Measurements from ENCODE around the gene HIBADH.
"Not testable (repeated sequence)": the region's sequence is repeated elsewhere in the genome, so short reads cannot be mapped to it uniquely, and the experiment has no call there.

HIBADH gene

DNA sequence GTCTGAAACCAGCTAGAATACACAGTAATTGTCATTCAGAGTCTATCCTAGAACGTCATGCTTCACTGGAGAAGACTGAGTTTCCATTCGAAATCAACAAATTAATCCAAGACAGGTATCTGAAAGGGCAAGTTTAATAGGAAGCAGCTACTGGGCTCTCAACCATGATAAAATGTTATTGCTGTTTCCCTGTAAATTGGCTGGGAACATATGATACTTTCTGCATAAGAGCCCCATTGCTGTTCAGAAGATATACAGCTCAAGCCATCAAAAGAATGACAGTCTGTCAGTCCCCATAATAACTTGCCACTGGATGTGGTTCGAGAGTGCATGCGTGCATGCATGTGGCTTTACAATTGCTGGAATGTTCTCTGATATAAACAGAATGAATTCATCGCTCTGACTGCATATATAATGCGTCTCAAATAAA lies 129.0 kb downstream of the HIBADH start:
- no peak for DNase-seq

DNA sequence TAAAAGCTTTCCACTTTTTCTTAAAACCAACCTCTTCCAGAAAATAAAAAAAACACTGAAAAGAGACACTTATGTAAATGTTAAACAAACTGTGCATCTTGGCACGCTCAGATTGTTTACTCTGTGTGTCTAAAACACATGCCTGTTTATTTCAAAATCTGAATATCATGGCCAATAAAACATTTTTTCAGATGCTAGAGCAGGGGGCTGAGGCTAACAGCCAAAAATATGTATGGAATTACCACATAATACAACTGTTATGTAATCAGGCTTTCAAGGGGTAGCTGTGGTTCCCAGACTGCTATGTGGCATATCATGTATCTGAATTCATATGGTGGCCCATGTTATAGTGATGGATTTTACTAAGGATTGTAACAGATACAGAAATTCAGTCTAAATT lies 130.4 kb downstream of the HIBADH start:
- DNase-seq, result no peak

DNA sequence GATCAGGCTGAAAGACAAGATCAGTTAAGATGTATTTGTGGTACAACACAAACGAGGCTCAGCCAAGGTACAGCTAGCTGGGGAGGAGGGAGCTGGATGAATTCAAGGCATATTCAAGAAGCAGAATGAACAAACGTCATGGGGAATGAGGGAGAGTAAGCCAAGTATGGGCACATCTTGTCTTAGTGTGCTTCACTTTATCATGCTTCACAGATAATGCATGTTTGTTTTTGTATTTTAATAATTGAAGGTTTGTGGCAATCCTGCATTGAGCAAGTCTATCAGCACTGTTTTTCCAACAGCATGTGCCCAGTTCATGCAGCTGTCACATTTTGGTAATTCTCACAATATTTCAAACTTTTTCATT lies 135.4 kb downstream of the HIBADH start:
- DNase-seq, result no peak

DNA sequence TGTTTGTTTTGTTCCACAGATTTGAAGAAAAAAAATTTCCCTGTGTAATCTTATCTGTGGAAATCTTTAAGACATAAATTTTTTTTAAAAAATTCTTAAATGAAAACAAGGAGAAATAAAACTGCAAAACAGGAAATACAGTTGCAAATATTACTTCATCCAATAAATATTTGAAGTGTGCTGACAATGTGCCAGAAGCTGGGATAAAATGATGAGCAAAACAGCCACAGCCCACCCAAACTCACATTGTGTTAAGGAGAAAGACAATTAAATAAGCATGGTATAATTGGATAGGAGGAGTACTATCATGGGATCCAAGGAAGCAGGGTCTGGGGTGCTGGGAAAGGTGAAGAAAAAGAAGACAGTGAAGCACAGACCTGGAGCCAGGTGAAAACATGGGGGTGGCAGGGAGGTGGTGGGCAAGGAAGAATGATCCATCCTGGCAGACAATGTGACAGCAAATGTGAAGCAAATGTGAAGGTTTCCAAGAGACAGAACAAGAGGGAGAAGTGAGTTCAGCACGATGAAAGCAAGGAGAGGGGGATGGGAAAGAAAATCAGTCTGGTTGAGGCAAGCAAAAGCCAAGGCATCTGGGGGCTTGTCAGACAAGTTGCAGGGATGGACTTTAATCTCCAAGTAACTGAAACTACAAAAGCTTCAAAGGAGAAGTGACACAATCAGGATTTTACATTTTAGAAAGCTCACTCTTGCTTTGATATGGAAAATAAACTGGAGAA lies 135.9 kb downstream of the HIBADH start:
- DNase-seq, result no peak

DNA sequence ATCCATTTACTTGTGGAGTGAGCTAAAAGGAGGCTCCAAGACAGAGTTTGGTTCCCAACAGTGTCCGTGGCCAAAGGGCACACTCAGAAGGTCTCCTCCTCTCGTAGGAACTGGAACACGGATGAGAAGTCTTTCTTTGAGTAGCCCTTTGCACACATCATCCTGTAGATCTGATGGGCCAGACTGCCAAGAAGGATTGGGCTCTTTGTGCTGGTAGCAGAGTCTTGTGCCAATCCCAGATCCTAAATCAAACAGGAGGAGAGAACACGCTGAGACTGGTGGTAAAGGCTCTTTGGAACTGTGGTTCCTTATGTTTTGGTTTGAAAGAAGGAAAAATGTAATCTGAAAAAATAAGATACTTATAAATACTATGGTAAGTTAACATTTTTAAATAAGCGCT lies 136.6 kb downstream of the HIBADH start:
- no peak for DNase-seq

DNA sequence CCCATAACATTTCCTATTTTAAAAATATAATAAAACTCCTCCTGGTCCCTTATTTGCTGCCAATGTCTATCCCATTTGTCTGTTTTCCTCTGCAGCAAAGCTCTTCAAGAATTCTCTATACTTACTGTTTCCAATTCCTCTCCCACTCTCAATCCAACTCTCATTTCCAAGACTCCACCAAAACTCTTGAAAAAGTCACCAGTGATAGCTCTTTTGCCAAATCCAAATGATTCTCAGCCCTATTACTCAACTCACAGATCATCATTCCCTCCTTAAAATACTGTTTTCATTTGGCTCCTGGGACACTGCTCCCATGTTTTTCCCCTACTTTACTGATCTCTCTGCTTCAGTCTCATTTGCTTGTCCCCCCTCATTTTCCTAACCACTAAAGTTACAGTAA lies 139.4 kb downstream of the HIBADH start:
- DNase-seq, result no peak

DNA sequence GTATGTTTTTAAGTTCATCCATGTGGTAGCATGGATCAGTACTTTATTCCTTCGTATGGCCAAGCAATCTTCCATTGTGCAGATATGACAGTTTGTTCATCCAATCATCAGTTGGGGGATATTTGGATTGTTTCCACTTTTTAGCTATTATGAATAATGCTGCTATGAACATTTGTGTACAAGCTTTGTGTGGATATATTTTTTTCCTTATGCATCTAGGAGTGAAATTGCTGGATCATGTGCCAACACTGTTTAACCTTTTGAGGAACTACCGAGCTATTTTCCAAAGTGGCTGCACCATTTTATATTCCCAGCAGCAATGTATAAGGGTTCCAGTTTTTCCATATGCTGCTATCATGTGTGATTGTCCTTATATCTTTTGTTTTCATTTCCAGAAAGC lies 140.1 kb downstream of the HIBADH start:
- DNase-seq, result no peak

DNA sequence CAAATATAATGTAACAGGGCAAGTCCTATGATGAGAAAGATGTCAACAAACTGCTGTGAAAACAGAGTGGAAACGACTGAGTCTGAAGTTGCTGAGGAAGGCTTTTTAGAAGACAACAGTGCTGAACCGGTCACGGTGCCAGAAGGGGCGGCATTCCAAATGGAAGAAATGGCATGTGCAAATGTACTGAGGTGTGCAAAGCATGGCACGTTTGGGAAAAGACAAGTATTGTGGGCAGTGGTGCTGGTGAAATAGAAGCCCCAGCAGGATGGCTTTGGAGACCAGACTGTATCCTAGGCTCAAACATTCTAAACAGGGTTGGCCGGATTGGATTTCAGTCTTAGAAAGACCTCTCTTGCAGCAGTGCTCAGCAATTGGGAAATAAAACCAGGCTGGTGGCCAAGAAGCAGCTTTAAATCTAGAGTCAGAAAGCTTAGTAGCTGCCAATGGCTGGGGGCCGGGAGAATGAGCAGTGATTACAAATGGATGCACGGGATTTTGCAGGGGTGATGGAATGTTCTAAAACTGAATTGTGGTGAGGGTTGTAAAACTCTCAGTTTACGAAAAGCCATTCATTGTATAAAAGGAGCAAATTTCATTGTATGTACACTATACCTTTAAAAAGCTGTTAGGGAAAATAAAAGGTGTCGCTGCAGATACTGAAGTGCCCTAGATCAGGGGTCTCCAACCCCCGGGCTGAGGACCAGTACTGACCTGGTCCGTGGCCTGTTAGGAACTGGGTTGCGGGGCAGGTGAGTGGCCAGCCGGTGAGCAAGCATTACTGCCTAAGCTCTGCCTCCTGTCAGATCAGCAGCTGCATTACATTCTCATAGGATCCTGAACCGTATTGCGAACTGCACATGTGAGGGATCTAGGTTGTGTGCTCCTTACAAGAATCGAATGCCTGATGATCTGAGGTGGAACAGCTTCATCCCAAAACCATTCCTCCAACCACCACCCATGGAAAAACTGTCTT lies 141.6 kb downstream of the HIBADH start:
- no peak for DNase-seq

DNA sequence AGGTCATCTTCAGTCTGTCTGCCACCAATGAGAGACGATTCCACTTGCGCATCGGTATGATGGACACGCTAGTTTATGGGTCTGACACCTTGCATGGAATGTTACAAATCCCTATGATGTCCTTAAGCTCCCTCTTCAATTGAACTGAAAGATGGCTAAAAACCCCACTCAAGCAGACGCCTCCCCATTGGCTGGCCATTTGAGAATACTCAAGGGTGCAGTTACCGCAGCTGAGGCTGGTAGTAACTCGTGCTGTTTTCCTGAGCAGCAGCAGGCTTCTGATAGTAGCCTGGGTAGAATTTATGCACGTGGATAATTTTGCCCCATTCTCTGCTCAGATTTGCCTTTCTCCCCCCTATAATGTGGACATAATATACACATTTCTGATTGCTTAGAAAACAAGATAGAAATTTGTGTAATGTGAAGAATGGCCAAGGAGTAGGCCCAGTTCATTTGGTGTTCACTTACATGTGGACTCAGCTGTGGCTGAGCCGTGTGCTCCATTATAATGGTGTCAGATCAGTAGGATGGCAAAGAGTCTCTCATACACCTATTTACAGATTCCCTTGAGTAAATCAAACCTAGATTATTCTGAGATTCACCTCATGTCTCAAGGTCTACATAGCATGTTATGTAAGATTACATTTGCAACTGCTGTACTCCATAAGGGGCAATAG lies 142.8 kb downstream of the HIBADH start:
- DNase-seq, result no peak

DNA sequence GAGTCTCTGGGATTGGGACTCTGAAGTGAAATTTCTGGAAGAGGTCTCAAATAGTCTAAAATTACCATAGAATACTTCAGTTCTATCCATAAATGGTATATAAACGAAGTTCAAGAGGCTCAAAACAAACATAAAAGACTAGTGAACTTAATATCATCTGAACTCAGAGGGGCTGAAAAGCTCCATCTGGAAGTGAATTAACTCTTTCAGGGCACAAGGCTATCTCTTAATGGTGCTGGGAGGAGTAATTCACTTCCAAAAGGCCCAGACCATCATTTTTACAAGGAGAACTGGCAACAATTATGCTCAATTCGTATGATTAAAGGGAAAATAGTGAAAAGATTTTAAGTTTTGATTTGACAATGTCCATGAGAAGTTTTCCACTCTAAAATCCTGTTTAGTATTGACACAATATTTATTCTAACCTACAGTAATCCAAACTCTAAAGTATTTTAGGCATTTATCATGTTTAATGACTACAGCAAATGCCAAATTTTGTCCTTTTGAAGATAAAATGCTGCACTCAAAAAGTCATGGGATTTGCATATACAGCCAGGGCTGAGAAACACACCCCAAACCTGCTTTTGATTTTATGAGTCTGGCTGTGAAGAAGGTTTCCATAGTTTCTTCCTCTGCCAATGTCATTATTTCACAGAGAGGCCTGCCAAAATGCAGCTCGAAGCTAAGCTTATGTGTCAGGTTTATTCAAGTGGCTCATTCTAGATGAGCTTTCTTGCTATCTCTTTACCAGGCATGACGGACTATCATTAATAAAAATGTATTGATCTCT lies 143.9 kb downstream of the HIBADH start:
- DNase-seq, result no peak

DNA sequence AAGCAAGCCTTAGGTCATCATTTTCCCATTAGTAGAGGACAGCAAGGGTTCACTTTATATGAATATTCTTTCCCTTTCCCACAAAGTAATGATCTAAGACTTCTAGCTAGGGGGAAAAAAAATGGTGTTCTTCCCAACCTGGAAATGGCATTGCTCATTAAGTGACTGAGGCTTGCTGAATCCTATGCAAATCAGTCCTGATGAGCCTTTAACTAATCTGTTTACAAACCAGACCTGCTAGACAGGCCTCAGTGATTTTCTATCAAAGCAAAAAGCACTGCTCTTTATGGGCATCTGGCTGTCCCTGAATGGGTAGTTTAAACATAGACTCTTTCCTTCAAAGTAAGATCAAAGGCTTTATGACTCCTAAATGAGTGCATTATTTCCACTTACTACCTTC lies 146.3 kb downstream of the HIBADH start:
- DNase-seq, result no peak

DNA sequence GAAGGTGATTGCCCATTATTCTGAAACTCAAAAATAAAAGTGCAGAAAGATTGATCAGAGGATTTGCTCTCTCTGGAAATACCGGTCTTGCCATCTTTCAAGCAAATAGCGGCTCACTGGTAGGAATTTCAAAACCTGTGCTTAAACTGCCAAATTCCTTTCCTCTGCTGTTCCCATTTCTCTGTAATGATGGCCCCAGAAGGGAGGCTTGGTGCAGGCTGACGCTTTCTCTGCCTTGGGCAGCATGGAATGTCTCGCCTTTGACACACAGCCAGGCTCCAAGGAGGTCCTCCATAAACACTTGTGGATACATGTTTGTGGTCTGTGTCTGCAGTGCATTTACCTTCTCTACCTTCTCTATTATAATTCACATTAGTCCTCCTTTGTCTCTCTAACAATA lies 146.8 kb downstream of the HIBADH start:
- no peak for DNase-seq

DNA sequence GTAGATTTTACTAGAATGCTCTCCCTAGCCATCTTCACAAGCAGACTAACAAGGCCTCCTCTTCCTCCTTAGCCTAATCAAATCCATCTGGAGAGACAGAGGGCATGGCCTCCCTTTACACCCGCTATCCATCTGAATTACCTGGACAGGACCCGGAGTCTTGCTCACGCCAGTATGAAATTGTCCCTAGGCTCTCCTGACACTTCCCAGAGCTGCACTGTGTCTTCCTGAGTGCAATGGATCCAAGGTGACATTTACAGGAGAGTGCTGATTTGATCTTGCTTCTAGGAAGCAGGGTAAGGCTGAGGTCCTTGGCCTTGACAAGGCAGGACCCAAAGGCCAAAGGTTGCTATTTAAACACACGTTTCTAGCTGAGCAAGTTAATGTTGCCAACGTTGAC lies 147.8 kb downstream of the HIBADH start:
- DNase-seq, result no peak

DNA sequence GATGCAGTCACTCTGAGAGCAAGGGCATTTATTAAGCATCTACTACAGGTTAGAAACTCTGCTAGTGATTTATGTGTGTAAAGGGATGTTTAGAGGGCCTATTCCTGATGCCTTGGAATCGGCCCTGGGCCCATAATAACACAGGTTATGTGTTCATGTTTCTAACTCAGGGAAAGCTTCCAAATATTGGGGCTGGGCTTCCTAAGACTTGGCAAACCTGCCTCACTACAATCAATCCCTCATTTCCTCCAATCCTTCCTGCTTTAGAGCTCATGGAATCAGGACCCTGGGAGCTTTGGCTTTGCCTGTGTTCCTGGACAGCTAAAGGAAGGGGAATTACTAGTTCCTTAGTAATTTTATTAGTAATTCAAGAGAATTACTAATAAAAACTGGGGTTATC lies 148.8 kb downstream of the HIBADH start:
- no peak for DNase-seq

DNA sequence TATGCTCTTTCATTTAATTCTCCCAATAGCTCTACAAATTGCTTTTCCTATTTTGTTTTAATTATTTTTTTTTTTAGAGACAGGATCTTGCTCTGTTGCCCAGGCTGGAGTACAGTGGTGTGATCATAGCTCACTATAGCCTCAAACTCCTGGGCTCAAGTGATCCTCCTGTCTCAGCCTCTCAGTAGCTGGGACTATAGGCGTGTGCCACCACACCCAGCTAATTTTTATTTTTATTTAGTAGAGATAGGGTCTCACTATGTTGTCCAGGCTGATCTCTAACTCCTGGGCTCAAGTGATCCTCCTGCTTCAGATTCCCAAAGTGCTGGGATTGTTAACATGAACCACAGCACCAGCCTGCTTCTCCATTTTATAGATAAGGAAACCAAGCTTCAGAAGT lies 151.3 kb downstream of the HIBADH start:
- DNase-seq, result not testable (repeated sequence)

DNA sequence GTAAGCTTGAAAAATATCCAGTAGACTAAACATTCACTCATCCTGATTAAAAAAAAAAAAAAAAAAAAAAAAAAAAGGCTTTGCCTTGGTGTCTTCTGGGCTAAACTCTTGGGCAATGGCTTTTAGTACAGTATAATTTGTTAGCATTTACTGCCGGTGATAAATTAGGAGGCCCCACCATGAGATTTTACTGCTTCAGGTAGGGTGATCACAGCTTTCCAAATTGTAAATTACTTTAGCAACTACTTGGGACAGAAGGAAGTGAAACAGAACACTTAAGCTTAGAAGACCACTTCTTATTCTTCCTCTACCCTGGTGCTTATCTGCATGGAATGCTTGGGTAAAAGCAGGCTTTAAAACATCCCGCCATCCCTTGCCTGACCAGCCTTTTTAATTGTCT lies 152.1 kb downstream of the HIBADH start:
- DNase-seq, result no peak

DNA sequence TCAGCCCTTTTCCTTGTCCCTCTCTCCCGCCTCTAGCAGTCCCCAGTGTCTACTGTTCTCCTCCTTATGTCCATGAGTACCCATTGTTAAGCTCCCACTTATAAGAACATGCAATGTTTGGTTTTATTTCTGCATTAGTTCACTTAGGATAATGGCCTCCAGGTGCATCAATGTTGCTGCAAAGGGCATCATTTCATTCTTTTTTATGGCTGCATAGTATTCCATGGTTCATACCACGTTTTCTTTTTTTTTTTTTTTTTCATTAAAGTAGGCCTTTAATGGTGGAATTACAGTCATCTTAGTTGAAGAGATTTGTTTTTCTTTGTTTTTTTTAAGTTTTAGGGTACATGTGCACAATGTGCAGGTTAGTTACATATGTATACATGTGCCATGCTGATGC lies 160.8 kb downstream of the HIBADH start:
- DNase-seq, result not testable (repeated sequence)

DNA sequence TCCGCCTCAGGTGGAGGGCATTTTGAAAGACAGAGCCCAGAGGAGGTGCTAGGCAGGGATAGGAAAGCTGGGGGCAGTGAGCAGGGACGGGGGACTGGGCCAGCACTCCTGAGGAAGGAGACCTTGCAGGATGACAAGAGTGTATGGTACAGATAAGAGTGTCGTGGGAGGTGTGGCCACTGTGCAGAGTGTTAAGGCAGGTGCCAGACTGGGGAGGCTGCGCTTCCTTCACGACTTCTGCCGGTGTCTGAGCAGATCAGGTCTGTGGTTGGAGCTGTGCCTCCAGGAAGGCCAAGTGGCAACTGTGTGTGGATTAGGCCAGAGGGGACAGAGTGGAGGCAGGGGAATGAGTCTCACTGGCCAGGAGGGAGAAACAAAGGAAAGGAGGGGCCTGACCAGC lies 161.7 kb downstream of the HIBADH start:
- no peak for DNase-seq

DNA sequence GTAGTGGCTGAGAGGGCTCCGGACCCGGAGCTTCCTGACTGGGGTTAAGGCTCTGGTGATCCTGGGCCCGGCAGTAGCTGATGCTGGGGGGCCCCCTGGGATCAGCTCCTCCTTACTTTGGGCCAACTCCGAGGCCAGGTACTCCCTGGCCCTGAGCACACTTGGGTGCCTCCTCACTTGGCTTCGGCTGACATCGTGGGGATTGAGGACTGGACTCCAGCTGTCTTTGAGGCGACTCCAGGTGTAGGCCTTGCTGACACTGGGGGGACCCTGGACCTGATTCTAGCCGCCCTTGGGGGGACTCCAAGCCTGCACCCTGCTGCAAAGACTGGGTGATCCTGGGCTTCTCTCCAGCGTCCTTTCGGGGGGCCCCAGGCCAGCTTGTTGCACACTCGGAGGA lies 170.5 kb downstream of the HIBADH start:
- no peak for DNase-seq

DNA sequence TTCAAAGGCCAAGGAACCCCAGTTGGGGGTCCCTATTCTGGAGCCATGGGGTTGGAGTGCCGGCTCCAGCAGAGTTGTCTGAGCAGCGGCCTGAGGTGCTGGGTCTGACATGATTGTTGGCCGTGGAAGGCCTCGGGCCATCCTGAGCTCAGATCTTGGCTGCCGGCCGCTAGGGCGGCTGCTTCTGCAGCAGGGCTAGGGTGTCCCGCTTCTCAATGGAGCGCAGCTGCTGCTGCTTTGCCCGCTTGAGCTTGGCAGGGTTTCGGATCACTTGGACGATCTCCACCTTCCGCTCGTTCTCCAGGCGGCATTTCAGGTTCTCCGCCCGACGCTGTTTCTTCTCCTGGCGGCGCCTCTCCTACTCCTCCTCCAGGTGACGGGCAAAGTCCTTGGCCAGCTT lies 171.1 kb downstream of the HIBADH start:
- no peak for DNase-seq

DNA sequence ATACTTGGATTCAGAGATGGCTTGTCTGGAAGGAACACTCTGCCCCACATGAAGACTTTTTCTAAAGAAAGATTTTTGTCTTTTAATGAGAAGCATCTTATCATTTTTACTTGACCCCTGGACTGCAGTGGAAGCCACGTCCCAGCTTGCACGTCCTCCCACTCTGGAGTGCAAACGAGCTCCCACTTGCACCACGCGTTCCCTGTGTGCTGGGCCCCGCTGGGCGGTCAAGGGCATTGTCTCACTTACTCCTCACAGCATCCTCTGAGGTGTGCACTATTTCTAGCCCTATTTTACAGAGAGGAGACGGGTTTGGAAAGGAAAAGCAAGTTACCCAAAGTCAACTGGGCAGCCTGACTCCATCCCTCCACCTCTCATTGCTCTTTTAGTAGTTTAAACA lies 175.2 kb downstream of the HIBADH start:
- no peak for DNase-seq

DNA sequence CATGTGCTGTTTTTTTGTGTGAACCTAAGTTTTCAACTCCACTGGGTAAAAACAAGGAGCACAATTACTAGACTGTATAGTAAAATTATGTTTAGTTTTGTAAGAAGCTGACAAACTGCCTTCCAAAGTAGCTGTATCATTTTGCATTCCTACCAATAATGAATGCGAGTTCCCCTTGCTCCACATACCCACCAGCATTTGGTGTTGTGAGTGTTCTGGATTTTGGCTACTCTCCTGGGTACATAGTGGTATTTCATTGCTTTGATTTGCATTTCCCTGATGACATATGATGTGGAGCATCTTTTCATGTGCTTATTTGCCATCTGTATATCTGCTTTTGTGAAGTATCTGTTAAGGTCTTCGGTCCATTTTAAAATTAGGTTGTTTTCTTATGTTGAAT lies 178.2 kb downstream of the HIBADH start:
- no peak for DNase-seq

DNA sequence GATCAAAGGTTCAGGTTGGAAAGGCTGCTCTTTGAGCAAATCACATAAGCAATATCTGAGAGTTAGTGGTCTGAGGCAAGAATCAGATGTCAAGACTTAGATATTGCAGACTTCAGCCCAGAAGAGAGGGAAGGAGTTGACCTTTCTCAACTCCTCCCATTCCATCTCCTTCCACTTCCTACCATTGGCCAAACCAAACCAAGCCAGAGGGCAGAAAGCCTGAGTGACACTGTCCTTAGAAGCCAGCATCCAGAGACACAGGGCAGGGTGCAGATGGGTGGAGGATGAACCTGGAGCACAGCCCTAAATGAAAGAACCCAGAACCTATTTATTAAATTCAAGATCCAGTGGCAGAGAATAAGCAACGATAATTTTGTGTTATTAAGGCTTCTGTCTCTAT lies 180.5 kb downstream of the HIBADH start:
- no peak for DNase-seq

All from activated T-cell treated with anti-CD3 and anti-CD28 coated beads, Interleukin-2, amount 50 U/mL, for 1 hour (primary cell).